HPDE6-E6E7 (cell line): ENCODE data around the gene CFAP74.

Experiments used
- DNase-seq: peaks from one replicate; pipeline ENCODE4 v3.0.0; 2011; ENCODE audit warnings: missing footprints; ENCODE audit errors: extremely low spot score

CFAP74 gene

DNA sequence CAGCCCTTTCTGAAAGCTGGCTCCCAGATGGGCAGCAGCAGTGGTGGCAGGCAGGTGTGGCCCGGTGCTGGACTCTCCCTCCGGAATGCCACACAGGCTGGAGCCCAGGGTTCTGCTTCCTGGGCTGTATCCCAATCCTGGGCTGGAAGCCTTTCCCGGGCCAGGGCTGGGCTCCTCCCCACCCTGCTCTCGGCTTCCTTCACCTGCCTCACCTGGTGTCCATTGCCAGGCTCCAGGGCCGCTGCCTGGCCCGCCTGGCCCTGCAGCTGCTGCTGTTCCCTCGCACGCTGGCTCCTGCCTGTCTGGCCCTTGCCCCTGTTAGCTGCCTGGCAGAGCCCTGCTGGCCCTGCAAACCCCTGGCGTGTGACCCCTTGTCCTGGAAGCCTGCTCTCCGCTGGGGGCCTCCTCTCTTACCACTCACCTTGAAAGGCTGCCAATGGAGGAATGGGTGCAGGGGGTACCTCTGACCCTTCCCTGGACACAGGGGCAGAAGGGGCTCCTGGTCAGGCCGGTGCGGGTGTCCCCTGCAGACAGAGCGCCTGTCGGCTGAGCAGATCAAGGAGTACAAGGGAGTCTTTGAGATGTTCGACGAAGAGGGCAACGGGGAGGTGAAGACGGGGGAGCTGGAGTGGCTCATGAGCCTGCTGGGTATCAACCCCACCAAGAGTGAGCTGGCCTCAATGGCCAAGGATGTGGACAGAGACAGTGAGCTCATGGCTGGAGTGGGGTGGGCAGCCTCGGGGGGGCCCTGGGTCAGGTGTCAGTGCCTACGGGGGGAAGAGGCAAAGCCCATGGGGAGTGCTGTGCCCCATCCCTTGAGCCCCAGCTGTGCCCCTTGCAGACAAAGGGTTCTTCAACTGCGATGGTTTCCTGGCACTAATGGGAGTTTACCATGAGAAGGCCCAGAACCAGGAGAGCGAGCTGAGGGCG, 87.4 kb downstream of the CFAP74 start:
- DNase-seq = no peak

- no peak for DNase-seq
These were observed 88.5 kb downstream of the CFAP74 start, which contains the start of gene CALML6 for GRCh38 chr1:1914971-1915692. Gene CALML6 (plus strand): TSS chr1:1915260. CDS start chr1:1915281, 21 bp downstream.

GRCh38 chr1:1914101-1914970, 89.2 kb downstream of the CFAP74 start:
- no peak for DNase-seq

DNA sequence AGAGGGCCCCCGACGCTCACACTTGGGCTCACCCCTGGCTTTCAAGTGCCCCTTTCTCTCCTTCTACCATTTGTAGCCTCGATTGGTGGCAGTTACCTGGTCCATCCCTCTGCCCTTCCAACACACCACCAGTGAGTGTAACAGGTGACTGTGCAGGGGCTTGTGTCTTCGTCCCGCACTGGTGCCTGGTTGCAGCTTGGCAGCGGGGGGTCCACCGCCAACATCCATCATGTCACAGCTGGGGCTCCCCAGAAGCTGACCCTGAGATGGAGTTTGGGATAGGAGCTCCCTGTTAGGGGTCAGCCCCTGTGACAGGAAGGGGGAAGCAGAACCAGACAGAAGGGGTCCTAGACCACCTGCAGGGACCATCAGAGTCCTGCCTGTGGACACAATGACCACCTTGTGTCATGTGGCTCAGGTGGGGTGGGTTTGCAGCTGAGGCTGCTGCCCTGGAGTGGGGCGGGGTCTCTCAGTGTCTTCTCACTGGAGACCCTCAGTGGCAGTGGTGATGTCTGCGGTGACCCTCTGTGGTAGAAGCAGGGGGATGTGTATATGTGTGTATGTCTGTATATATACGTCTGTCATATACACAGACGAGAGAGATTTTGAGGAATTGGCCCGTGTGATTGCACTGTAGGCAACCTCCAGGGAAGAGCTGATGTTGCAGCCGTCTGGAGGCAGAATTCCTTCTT, 92.1 kb downstream of the CFAP74 start:
- no peak for DNase-seq

GRCh38 chr1:1910651-1911331, 92.8 kb downstream of the CFAP74 start:
- DNase-seq = no peak

DNA sequence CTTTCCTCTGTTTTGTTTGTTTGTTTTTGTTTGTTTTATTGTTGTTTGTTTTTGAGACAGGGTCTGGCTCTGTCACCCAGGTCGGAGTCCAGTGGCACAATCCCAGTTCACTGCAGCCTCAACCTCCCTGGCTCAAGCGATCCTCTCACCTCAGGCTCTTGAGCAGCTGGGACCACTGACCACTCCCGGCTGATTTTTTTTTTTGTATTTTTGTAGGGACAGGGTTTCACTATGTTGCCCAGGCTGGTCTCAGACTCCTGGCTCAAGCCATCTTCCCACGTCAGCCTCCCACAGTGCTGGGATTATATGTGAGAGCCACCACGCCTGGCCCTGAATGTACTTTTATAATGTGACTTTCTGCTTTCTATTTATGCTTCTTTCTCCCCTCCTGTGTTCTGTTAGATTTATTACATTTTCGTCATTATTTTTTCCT, 93.5 kb downstream of the CFAP74 start:
- DNase-seq = no peak

- DNase-seq = peak; percentile 41
These were observed 95.1 kb downstream of the CFAP74 start for GRCh38 chr1:1908506-1908791.

- peak; percentile 89 for DNase-seq
These were observed 96.4 kb downstream of the CFAP74 start for GRCh38 chr1:1907098-1907736.

DNA sequence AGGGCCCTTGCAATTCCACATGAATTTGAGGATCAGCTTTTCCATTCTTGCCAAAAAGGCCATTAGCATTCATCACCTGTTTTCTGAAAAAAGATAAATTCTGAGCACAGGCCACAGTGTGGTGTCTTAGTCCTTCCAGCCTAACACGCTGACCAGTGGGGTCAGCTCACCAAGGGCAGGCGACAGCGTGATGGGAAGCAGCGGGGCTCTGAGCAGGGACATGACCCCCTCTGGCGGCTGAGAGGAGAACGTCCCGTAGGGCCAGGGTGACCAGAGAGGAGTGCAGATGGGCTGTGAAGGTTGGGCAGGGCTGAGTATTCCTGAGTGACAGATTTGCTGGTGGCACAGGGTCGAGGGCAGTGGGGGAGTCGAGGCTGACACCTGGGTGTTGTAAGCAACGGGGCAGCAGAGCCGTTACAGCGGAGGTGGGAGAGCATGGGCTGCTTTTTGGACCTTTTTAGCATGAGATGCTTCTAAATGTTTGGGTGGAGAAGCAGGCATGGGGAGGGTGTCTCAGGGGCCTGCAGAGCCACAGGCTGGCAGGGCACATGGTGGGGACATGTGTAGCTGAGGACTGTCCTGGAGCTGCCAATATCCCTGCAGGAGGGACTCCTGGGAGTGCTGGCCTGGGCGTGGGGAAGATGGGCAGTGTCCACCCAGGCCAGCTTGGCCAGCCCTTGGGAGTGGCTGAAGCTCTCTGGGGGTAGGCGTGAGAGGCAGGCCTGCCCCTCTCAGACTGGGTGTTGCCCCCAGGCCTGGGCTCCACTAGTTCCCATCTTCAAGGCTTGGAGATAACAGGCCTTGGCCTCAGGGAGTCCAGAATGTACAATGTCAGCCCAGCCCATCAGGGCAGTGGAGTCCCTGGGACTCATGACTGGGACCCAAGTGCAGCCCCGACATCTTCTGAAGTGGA, 97.1 kb downstream of the CFAP74 start:
- peak; percentile 84 for DNase-seq

DNA sequence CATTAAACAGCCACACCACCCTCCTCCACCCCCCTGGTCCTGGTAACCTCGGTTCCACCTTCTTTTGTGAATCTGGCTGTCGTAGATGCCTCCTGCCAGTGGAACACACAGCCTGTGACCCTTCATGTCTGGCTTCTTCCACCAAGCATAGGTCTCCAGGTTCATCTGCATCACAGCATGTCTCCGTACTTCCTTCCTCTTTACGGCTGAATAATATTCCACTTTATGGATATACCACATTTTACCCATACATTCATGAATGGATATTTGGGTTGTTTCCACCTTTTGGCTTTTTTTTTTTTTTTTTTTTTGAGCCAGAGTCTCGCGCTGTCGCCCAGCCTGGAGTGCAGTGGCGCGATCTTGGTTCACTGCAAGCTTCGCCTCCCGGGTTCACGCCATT, 100.4 kb downstream of the CFAP74 start:
- DNase-seq = no peak

GRCh38 chr1:1901641-1902294, 101.8 kb downstream of the CFAP74 start:
- no peak for DNase-seq

DNA sequence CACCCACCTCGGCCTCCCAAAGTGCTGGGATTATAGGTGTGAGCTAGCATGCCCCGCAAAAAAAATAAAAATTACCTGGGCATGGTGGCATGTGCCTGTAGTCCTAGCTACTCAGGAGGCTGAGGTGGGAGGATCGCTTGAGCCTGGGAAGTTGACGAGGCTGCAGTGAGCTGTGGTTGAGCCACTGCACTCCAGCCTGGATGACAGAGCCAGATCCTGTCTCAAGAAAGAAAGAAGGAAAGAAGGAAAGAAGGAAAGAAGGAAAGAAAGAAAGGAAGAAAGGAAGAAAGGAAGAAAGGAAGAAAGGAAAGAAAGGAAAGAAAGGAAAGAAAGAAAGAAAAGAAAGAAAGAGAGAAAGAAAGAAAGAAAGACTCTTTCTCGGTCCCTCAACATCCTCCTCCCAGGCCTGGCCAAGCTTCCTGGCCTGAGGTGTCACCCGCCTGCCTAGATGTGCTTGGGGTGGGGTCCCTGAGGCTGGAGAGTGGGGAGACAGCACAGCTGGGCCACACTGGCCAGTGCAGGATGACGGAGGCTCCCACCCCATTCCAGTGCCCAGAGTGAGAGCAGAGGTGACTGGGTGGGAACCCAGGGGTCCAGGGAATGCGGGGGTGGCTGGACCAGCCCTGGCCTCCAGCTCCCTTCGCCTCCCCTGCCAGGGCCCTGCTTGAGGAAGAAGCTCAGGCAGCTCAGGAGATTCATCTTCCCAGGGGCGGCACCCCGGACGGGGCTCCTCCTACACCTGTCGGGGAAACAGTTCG, 102.5 kb downstream of the CFAP74 start:
- no peak for DNase-seq

- no peak for DNase-seq
These were observed 103.6 kb downstream of the CFAP74 start for GRCh38 chr1:1899967-1900327.

- DNase-seq = no peak
These were observed 104.2 kb downstream of the CFAP74 start for GRCh38 chr1:1899266-1899966.

GRCh38 chr1:1898246-1898933, 105.2 kb downstream of the CFAP74 start:
- DNase-seq = no peak

- DNase-seq = no peak
These were observed 107.9 kb downstream of the CFAP74 start for GRCh38 chr1:1895456-1896336.
